GM12878 (cell line): ENCODE measurements around the gene CIAO1. TPM values are rescaled to one million over a fixed set of nuclear protein-coding genes. Genes with fewer than 3 reads are reported as not detected.

ENCODE experiments used
- ATAC-seq: fragments of 200-7000 bp; cut with Tn5 transposase; 3 replicates; pipeline ENCODE4 v1.9.1; 2020; ENCODE audit warnings: mild to moderate bottlenecking, moderate library complexity
- BruUV-seq: library from RNA; stranded (reverse); fragments of 400-500 nt; replicated peaks from 2 replicates; lab custom pipeline; 2021; lab: Mats Ljungman, UMichigan
- CTCF ChIA-PET: fragments of 300-600 bp; sonication (Branson Sonifier 250); formaldehyde crosslinking; extraction: SDS; loops from one replicate; lab custom pipeline; 2021; ENCODE audit warnings: inconsistent platforms; lab: Yijun Ruan, JAX
- POLR2A ChIA-PET: fragments of 350-600 bp; formaldehyde crosslinking; extraction: SDS; loops from one replicate; lab custom pipeline; 2021; ENCODE audit warnings: inconsistent platforms; lab: Charles Lee
- RAD21 ChIA-PET: fragments of 300-600 bp; sonication (Branson Sonifier 250); formaldehyde crosslinking; loops from one replicate; lab custom pipeline; 2023; ENCODE audit warnings: antibody characterized with exemption; ENCODE audit not compliant: unreplicated experiment; lab: Charles Lee
- SMC1A ChIA-PET: fragments of 300-600 bp; sonication (Branson Sonifier 250); formaldehyde crosslinking; loops from one replicate; lab custom pipeline; 2023; ENCODE audit not compliant: unreplicated experiment, uncharacterized antibody; lab: Charles Lee
- DNase-seq: peaks from one replicate; pipeline ENCODE4 v3.0.0-alpha.2; 2011; ENCODE audit warnings: low read depth, low spot score
- FAIRE-seq: peaks from 3 replicates; lab custom pipeline; 2011; peaks lifted over from hg19 to GRCh38; lab: Jason Lieb, UNC
- H2AFZ ChIP-seq: 2 replicates; pipeline ENCODE4 v1.6.0; 2011; ENCODE audit warnings: low read depth, low read length, control low read depth; ENCODE audit not compliant: control insufficient read depth
- H3K27ac ChIP-seq: 2 replicates; pipeline ENCODE4 v1.5.1; 2011; ENCODE audit warnings: control low read depth; ENCODE audit not compliant: control insufficient read depth, insufficient read depth
- H3K27me3 ChIP-seq, 2 experiments: replicated peaks in 1 of 2; 2 replicates each; pipeline versions ENCODE4 v1.6.0 to v1.6.1; 2011; ENCODE audit warnings: low read length in 1 of 2; ENCODE audit not compliant: control insufficient read depth in 2 of 2, insufficient read depth in 2 of 2
- H3K36me3 ChIP-seq, 2 experiments: 2 replicates each; pipeline ENCODE4 v1.5.1; 2011; ENCODE audit warnings: low read length in 1 of 2; ENCODE audit not compliant: control insufficient read depth in 2 of 2, insufficient read depth in 2 of 2
- H3K4me1 ChIP-seq: 2 replicates; pipeline ENCODE4 v1.6.1; 2011; ENCODE audit warnings: mild to moderate bottlenecking, low read length, moderate library complexity, mixed read lengths; ENCODE audit not compliant: control insufficient read depth, insufficient read depth
- H3K4me2 ChIP-seq: 2 replicates; pipeline ENCODE4 v1.6.0; 2011; ENCODE audit warnings: control low read depth; ENCODE audit not compliant: control insufficient read depth, insufficient read depth
- H3K4me3 ChIP-seq: fragments of 200-600 bp; sonication (generic); 2 replicates; pipeline ENCODE4 v1.5.1; 2016
- H3K79me2 ChIP-seq: 2 replicates; pipeline ENCODE4 v1.6.0; 2011; ENCODE audit warnings: low read length; ENCODE audit not compliant: control insufficient read depth, insufficient read depth
- H3K9ac ChIP-seq: 2 replicates; pipeline ENCODE4 v1.8.0; 2011; ENCODE audit warnings: low read length, control low read depth, mixed read lengths; ENCODE audit not compliant: control insufficient read depth, insufficient read depth
- H3K9me3 ChIP-seq: replicated peaks from 3 replicates; pipeline ENCODE4 v1.5.1; 2011; ENCODE audit warnings: mild to moderate bottlenecking, low read length; ENCODE audit not compliant: control insufficient read depth, insufficient read depth
- H4K20me1 ChIP-seq: 2 replicates; pipeline ENCODE4 v1.6.0; 2011; ENCODE audit not compliant: control insufficient read depth, insufficient read depth
- HDGF ChIP-seq: fragments of 450-650 bp; IDR thresholded peaks from 2 replicates; pipeline ENCODE4 v1.6.1; 2016; ENCODE audit warnings: antibody characterized with exemption
- IKZF2 ChIP-seq, 2 experiments: fragments of 450-650 bp; IDR thresholded peaks; 2 replicates each; pipeline ENCODE4 v1.6.1; 2017; ENCODE audit warnings: mild to moderate bottlenecking in 2 of 2, moderate library complexity in 2 of 2
- MEF2A ChIP-seq: IDR thresholded peaks from 2 replicates; pipeline ENCODE4 v1.6.1; 2011; ENCODE audit warnings: low read depth, mild to moderate bottlenecking, low read length, moderate library complexity; ENCODE audit not compliant: insufficient read depth
- RFX5 ChIP-seq: IDR thresholded peaks from 2 replicates; pipeline ENCODE4 v1.6.1; 2011; ENCODE audit warnings: low read depth, low read length, improper control_type of control experiment
- TCF12 ChIP-seq: IDR thresholded peaks from 2 replicates; pipeline ENCODE4 v1.6.1; 2011; ENCODE audit warnings: low read depth, mild to moderate bottlenecking, low read length
- ZNF24 ChIP-seq: fragments of 450-650 bp; IDR thresholded peaks from 2 replicates; pipeline ENCODE4 v1.6.1; 2017; ENCODE audit warnings: antibody characterized with exemption, mild to moderate bottlenecking
- WGBS: methylation state at CpG from one replicate; pipeline ENCODE4 v1.1.6; 2016; ENCODE audit warnings: low lambda C conversion rate; ENCODE audit not compliant: insufficient replicate concordance, insufficient coverage; ENCODE audit errors: missing lambda C conversion rate; 5-methylcytosine and 5-hydroxymethylcytosine counted together
- in situ Hi-C: fragments of 300-500 bp; cut with MboI; formaldehyde crosslinking; loops from 9 replicates; pipeline ENCODE4 v1.14.3; 2018; ENCODE audit warnings: mixed read lengths
- intact Hi-C: fragments of 100-400 bp; cut with micrococcal nuclease; formaldehyde crosslinking; loops from one replicate; pipeline ENCODE4 v1.14.2; 2022; ENCODE audit not compliant: unreplicated experiment
- polyA plus RNA-seq, 11 experiments: library from polyadenylated mRNA; depleted of rRNA in 4 of 11; unstranded in 6 of 11; stranded (reverse) in 5 of 11; fragments of >200 nt; fragmentation: Nextera tagmentation in 4 of 11; fragmentation: Illumina TruSeq in 1 of 11; extraction: Ambion mirVana in 4 of 11; extraction: Trizol in 1 of 11; gene quantifications; 1 replicate in 1 of 11; 2 replicates in 10 of 11; pipeline versions ENCODE4 v1.2.1 to v1.2.3, GENCODE V29; 2011 to 2016; ENCODE audit warnings: inconsistent platforms in 2 of 11, missing spikeins in 2 of 11, low read depth in 1 of 11
- total RNA-seq, 4 experiments: library from RNA; depleted of rRNA in 3 of 4; stranded (reverse); fragments of >200 nt in 3 of 4; fragmentation: Illumina TruSeq in 1 of 4; extraction: Trizol in 1 of 4; gene quantifications; 2 replicates each; pipeline versions ENCODE4 v1.2.1 to v1.2.3, GENCODE V29; 2013 to 2021
- TF ChIP-seq, protein P1 (sequence below): IDR thresholded peaks from 2 replicates; pipeline ENCODE4 v1.6.1; 2012; ENCODE audit warnings: mild to moderate bottlenecking, low read depth, low read length
- TF ChIP-seq, protein P2 (sequence below): IDR thresholded peaks from 2 replicates; pipeline ENCODE4 v1.6.1; 2011; ENCODE audit warnings: borderline replicate concordance, low read depth, mild to moderate bottlenecking, moderate library complexity, low read length; ENCODE audit not compliant: insufficient read depth, poor library complexity, severe bottlenecking

Gene CIAO1
- total and polyA plus RNA-seq, 10 of the 15 experiments (the other 5 are each of a cell fraction or from before 2014, with no cell fraction given), result 8.3 to 89.4 (median 63.4) TPM

DNA sequence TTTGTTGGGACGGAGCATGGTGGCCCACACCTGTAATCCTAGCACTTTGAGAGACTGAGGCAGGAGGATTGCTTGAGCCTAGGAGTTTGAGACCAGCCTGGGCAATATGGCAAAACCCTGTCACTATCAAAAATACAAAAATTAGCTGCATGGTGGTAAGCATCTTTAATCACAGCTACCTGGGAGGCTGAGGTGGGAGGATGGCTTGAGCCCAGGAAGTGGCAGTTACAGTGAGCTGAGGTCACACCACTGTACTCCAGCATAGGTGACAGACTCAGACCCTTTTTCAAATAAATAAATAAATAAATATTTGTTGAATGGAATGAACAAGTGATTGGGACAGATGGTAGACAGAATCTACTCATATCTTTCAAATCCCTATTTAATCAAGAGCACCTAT lies 53.4 kb downstream of the CIAO1 start:
- CTCF ChIA-PET, result interaction anchor here (0.7 to 2.6 kb wide), 5 partner anchors 18 to 190 kb away, joined by 3 to 7 read pairs (median 3); no protein-coding TSS in a partner anchor
- POLR2A ChIA-PET, result interaction anchor here (0.7 to 4.0 kb wide), 7 partner anchors 9 to 139 kb away, joined by 3 to 24 read pairs (median 4); partner anchors contain the start of genes NCAPH, SNRNP200 and STARD7
- H3K27me3 ChIP-seq, result no peaks in the 10 kb centered on the region
- H3K36me3 ChIP-seq, result no peaks in the 10 kb centered on the region
- intact Hi-C loops, result no loop called here
- DNase-seq (no peak), FAIRE-seq (no peak)
- peak overlapping the region; percentile 7 for H3K4me3 ChIP-seq
- H3K4me2 ChIP-seq, result peak overlapping the region; percentile 95
- TF ChIP-seq, protein P1, sequence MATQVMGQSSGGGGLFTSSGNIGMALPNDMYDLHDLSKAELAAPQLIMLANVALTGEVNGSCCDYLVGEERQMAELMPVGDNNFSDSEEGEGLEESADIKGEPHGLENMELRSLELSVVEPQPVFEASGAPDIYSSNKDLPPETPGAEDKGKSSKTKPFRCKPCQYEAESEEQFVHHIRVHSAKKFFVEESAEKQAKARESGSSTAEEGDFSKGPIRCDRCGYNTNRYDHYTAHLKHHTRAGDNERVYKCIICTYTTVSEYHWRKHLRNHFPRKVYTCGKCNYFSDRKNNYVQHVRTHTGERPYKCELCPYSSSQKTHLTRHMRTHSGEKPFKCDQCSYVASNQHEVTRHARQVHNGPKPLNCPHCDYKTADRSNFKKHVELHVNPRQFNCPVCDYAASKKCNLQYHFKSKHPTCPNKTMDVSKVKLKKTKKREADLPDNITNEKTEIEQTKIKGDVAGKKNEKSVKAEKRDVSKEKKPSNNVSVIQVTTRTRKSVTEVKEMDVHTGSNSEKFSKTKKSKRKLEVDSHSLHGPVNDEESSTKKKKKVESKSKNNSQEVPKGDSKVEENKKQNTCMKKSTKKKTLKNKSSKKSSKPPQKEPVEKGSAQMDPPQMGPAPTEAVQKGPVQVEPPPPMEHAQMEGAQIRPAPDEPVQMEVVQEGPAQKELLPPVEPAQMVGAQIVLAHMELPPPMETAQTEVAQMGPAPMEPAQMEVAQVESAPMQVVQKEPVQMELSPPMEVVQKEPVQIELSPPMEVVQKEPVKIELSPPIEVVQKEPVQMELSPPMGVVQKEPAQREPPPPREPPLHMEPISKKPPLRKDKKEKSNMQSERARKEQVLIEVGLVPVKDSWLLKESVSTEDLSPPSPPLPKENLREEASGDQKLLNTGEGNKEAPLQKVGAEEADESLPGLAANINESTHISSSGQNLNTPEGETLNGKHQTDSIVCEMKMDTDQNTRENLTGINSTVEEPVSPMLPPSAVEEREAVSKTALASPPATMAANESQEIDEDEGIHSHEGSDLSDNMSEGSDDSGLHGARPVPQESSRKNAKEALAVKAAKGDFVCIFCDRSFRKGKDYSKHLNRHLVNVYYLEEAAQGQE, result no peak
- TF ChIP-seq MEF2A (no peak), TCF12 (no peak), RFX5 (no peak), HDGF (no peak), ZNF24 (no peak), IKZF2 (IDR thresholded peaks at IDR 0.05) (no peak)
- TF ChIP-seq, protein P2, sequence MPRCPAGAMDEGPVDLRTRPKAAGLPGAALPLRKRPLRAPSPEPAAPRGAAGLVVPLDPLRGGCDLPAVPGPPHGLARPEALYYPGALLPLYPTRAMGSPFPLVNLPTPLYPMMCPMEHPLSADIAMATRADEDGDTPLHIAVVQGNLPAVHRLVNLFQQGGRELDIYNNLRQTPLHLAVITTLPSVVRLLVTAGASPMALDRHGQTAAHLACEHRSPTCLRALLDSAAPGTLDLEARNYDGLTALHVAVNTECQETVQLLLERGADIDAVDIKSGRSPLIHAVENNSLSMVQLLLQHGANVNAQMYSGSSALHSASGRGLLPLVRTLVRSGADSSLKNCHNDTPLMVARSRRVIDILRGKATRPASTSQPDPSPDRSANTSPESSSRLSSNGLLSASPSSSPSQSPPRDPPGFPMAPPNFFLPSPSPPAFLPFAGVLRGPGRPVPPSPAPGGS, result no peak
- TF ChIP-seq, all 136 proteins: peak for 0
- RAD21 ChIA-PET, result interaction anchor here (1.4 to 4.7 kb wide), 4 partner anchors 14 to 46 kb away, joined by 3 to 30 read pairs (median 14); partner anchors contain the start of gene SNRNP200
- SMC1A ChIA-PET, result interaction anchor here (0.6 to 13.4 kb wide), 4 partner anchors 9 to 211 kb away, joined by 3 to 231 read pairs (median 7); partner anchors contain the start of gene NCAPH
- no peak for ATAC-seq
- peaks cover 31% of the 10 kb centered on the region for H3K4me1 ChIP-seq
- H3K27ac ChIP-seq, result no peak overlapping the region
- 96% methylated on average over 1 of the region's 1 CpG for WGBS
- H3K9me3 ChIP-seq, result no peaks in the 10 kb centered on the region
- BruUV-seq, result no TSS peak
- no peak overlapping the region for H3K9ac ChIP-seq
- no peak overlapping the region for H2AFZ ChIP-seq
- in situ Hi-C loops, result no loop called here
- peaks cover 22% of the 10 kb centered on the region for H3K79me2 ChIP-seq
- no peaks in the 10 kb centered on the region for H4K20me1 ChIP-seq
